HG03558 (cell line): ENCODE results near the gene RPS23.

Experiments used
- ATAC-seq: cut with Tn5 transposase; IDR thresholded peaks from one replicate; pipeline ENCODE4 v1.9.1; 2021; ENCODE audit warnings: moderate number of reproducible peaks; ENCODE audit not compliant: unreplicated experiment; ENCODE audit errors: extremely low read depth

Gene RPS23

GRCh38 chr5:82277987-82278710 lies at the start of gene RPS23:
Gene RPS23, minus strand, starts transcription at chr5:82278354. Its CDS starts 31 bp downstream, at chr5:82278323.
- ATAC-seq: peak; percentile 85

- ATAC-seq: no peak
Observed at GRCh38 chr5:82327941-82328340, 49.8 kb upstream of the RPS23 start.

GRCh38 chr5:82325996-82326395 lies 47.8 kb upstream of the RPS23 start:
- ATAC-seq: no peak

- no peak for ATAC-seq
Observed at GRCh38 chr5:82325155-82325554, 47.0 kb upstream of the RPS23 start.

- no peak for ATAC-seq
Observed at GRCh38 chr5:82320966-82321365, 42.8 kb upstream of the RPS23 start.

- no peak for ATAC-seq
Observed at GRCh38 chr5:82319651-82320376, 41.7 kb upstream of the RPS23 start.

GRCh38 chr5:82319192-82319591 lies 41.0 kb upstream of the RPS23 start:
- no peak for ATAC-seq

- no peak for ATAC-seq
Observed at GRCh38 chr5:82314964-82315758, 37.0 kb upstream of the RPS23 start.

GRCh38 chr5:82313016-82313415 lies 34.9 kb upstream of the RPS23 start:
- no peak for ATAC-seq

- ATAC-seq: no peak
Observed at GRCh38 chr5:82312373-82312856, 34.3 kb upstream of the RPS23 start.

GRCh38 chr5:82309091-82309531 lies 31.0 kb upstream of the RPS23 start:
- no peak for ATAC-seq

- ATAC-seq: no peak
Observed at GRCh38 chr5:82308416-82308815, 30.3 kb upstream of the RPS23 start.

GRCh38 chr5:82307451-82307850 lies 29.3 kb upstream of the RPS23 start:
- no peak for ATAC-seq

- no peak for ATAC-seq
Observed at GRCh38 chr5:82306151-82306550, 28.0 kb upstream of the RPS23 start.

- ATAC-seq: no peak
Observed at GRCh38 chr5:82301190-82301589, 23.0 kb upstream of the RPS23 start.

GRCh38 chr5:82298668-82299067 lies 20.5 kb upstream of the RPS23 start:
- ATAC-seq: no peak

GRCh38 chr5:82297711-82298110 lies 19.6 kb upstream of the RPS23 start:
- ATAC-seq: no peak

GRCh38 chr5:82296929-82297328 lies 18.8 kb upstream of the RPS23 start:
- ATAC-seq: no peak

GRCh38 chr5:82295959-82296531 lies 17.9 kb upstream of the RPS23 start:
- ATAC-seq: no peak

- ATAC-seq: no peak
Observed at GRCh38 chr5:82295144-82295543, 17.0 kb upstream of the RPS23 start.
